HG03139 (cell line): Measurements from ENCODE around the gene CLEC11A.
"Not testable (repeated sequence)": the region's sequence is repeated elsewhere in the genome, so short reads cannot be mapped to it uniquely, and the experiment has no call there.

Experiments used
- ATAC-seq: cut with Tn5 transposase; IDR thresholded peaks from one replicate; pipeline ENCODE4 v1.9.1; 2021; ENCODE audit not compliant: unreplicated experiment

The CLEC11A gene

GRCh38 chr19:50753879-50754278 lies 30.7 kb downstream of the CLEC11A start:
- no peak for ATAC-seq

- not testable (repeated sequence) for ATAC-seq
Measured at GRCh38 chr19:50756244-50756643, 33.1 kb downstream of the CLEC11A start.

GRCh38 chr19:50757624-50758023 lies 34.5 kb downstream of the CLEC11A start:
- not testable (repeated sequence) for ATAC-seq

DNA sequence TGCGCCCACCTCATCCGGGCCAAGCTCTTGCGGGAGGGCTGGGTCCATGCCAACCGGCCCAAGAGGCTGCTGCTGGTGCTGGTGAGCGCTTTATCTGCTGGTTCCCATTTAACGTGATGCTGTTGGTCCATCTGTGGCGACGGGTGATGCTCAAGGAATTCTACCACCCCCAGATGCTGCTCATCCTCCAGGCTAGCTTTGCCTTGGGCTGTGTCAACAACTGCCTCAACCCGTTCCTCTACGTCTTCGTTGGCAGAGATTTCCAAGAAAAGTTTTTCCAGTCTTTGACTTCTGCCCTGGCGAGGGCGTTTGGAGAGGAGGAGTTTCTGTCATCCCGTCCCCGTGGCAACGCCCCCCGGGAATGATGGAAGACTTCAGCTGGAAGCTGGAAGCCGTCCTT lies 35.9 kb downstream of the CLEC11A start:
- ATAC-seq = not testable (repeated sequence)

DNA sequence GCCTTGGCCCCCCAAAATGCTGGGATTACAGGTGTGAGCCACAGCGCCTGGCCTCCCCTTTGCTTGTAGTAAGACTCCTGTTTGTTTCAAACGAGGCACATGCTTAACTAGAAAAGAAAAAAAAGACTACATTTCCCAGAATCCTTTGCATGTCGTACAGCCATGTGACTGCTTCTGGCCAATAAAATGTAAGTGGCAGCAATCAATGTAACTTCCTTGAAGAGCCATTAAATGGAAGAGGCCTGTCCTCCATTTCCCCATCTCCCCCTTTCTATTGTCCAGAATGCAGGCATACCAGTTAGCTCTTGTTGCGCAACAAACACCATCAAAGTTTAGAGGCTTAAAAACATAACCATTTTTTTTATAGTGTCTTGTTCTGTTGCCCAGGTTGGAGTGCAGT lies 36.7 kb downstream of the CLEC11A start:
- ATAC-seq = no peak

- not testable (repeated sequence) for ATAC-seq
Measured at GRCh38 chr19:50761501-50761900, 38.3 kb downstream of the CLEC11A start.

- ATAC-seq = not testable (repeated sequence)
Measured at GRCh38 chr19:50763521-50763920, 40.4 kb downstream of the CLEC11A start.

GRCh38 chr19:50764409-50764808 lies 41.2 kb downstream of the CLEC11A start:
- no peak for ATAC-seq

GRCh38 chr19:50766746-50767145 lies 43.6 kb downstream of the CLEC11A start:
- ATAC-seq = not testable (repeated sequence)

GRCh38 chr19:50767263-50767662 lies 44.1 kb downstream of the CLEC11A start:
- not testable (repeated sequence) for ATAC-seq

- ATAC-seq = no peak
Measured at GRCh38 chr19:50768277-50768676, 45.1 kb downstream of the CLEC11A start.

GRCh38 chr19:50770164-50770563 lies 47.0 kb downstream of the CLEC11A start, which contains the start of gene GPR32:
GPR32 (plus strand) TSS chr19:50770464; CDS start chr19:50770601, 137 bp downstream.
- ATAC-seq = not testable (repeated sequence)

GRCh38 chr19:50770888-50771287 lies 47.7 kb downstream of the CLEC11A start:
- no peak for ATAC-seq

- ATAC-seq = no peak
Measured at GRCh38 chr19:50772476-50772875, 49.3 kb downstream of the CLEC11A start.

- ATAC-seq = not testable (repeated sequence)
Measured at GRCh38 chr19:50772912-50773311, 49.7 kb downstream of the CLEC11A start.

DNA sequence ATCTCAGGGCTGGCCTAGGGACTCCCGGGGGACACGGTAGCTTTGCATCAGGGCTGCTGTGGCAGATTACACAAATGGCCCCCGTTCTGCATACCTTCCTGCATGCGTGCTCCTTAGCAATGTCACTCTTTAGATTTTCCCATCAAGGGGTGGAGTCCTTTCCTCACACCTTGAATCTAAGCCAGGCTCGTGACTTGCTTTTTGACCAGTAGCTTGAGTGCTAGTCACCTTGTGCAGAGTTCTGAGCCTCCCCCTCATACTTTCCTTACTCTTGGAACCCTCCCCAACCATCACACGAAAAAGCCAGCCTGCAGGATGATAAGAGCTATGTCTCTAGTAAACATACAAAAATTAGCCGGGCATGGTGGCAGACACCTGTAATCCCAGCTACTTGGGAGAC lies 50.3 kb downstream of the CLEC11A start:
- ATAC-seq = not testable (repeated sequence)
